Lung (tissue), 12 donors: ENCODE measurements around the gene SAMM50. TPM values are rescaled to one million over a fixed set of nuclear protein-coding genes. Genes with fewer than 3 reads are reported as not detected.

Source experiments
- ATAC-seq: fragments of 200-7000 bp; cut with Tn5 transposase; one replicate; pipeline ENCODE4 v1.9.1; 2020; ENCODE audit warnings: moderate number of reproducible peaks; ENCODE audit not compliant: insufficient read depth, low FRiP score
- DNase-seq, 3 donors: peaks; one replicate each; pipeline ENCODE4 v3.0.0-alpha.2; 2013 to 2017
- H3K27ac ChIP-seq, 2 donors: one replicate each; pipeline ENCODE4 v1.5.1; 2013; ENCODE audit warnings: mild to moderate bottlenecking in 2 of 2, moderate library complexity in 2 of 2, control low read depth in 1 of 2, inconsistent platforms in 1 of 2, low read depth in 1 of 2, low read length in 1 of 2
- H3K27me3 ChIP-seq, 3 donors: one replicate each; pipeline ENCODE4 v1.5.1; 2013; ENCODE audit warnings: low read length in 2 of 3; ENCODE audit not compliant: control insufficient read depth in 3 of 3, insufficient read depth in 3 of 3
- H3K36me3 ChIP-seq, 4 donors: one replicate each; pipeline ENCODE4 v1.5.1; 2013; ENCODE audit warnings: low read length in 4 of 4, mild to moderate bottlenecking in 1 of 4, moderate library complexity in 1 of 4; ENCODE audit not compliant: control insufficient read depth in 4 of 4, insufficient read depth in 4 of 4
- H3K4me1 ChIP-seq, 5 donors: one replicate each; pipeline ENCODE4 v1.5.1; 2013; ENCODE audit warnings: low read length in 5 of 5, mild to moderate bottlenecking in 2 of 5, moderate library complexity in 1 of 5; ENCODE audit not compliant: control insufficient read depth in 5 of 5, insufficient read depth in 5 of 5
- H3K4me3 ChIP-seq: one replicate; pipeline ENCODE4 v1.5.1; 2013; ENCODE audit warnings: mild to moderate bottlenecking, control low read depth, moderate library complexity
- H3K9ac ChIP-seq, 2 donors: one replicate each; pipeline ENCODE4 v1.5.1; 2013; ENCODE audit warnings: low read length in 2 of 2, control low read depth in 1 of 2; ENCODE audit not compliant: insufficient read depth in 1 of 2
- H3K9me3 ChIP-seq, 4 donors: one replicate each; pipeline ENCODE4 v1.5.1; 2013; ENCODE audit warnings: low read length in 3 of 4, mild to moderate bottlenecking in 1 of 4, moderate library complexity in 1 of 4; ENCODE audit not compliant: control insufficient read depth in 4 of 4, insufficient read depth in 3 of 4
- WGBS, 2 donors: extraction: QIAGEN DNeasy Blood & Tissue Kit; methylation state at CpG; one replicate each; pipeline ENCODE4 v1.1.7; 2013; 5-methylcytosine and 5-hydroxymethylcytosine counted together
- polyA plus RNA-seq, 2 donors: library from polyadenylated mRNA; stranded (reverse); fragments of 200-250 nt; gene quantifications; one replicate each; pipeline ENCODE4 v1.2.1, GENCODE V29; 2013
- total RNA-seq, 2 donors: library from RNA; depleted of rRNA in 1 of 2; stranded (reverse); fragments of >200 nt in 1 of 2; gene quantifications; one replicate each; pipeline ENCODE4 v1.2.1, GENCODE V29; 2014 to 2021
- TF ChIP-seq, protein P1 (sequence below): IDR thresholded peaks from 2 replicates; pipeline ENCODE4 v1.5.1; 2012; ENCODE audit warnings: mild to moderate bottlenecking; ENCODE audit errors: control extremely low read depth, extremely low read depth
- donor health status: control.
- donor health status: control.
- donor health status: Bipolar disorder and iron deficiency.
- donor health status: healthy.
- donor health status: DM: yes; HTN: yes; CAD: no.

Gene SAMM50
- total and polyA plus RNA-seq, 4 donors = 11.2 to 35.9 (median 30.5) TPM

DNA sequence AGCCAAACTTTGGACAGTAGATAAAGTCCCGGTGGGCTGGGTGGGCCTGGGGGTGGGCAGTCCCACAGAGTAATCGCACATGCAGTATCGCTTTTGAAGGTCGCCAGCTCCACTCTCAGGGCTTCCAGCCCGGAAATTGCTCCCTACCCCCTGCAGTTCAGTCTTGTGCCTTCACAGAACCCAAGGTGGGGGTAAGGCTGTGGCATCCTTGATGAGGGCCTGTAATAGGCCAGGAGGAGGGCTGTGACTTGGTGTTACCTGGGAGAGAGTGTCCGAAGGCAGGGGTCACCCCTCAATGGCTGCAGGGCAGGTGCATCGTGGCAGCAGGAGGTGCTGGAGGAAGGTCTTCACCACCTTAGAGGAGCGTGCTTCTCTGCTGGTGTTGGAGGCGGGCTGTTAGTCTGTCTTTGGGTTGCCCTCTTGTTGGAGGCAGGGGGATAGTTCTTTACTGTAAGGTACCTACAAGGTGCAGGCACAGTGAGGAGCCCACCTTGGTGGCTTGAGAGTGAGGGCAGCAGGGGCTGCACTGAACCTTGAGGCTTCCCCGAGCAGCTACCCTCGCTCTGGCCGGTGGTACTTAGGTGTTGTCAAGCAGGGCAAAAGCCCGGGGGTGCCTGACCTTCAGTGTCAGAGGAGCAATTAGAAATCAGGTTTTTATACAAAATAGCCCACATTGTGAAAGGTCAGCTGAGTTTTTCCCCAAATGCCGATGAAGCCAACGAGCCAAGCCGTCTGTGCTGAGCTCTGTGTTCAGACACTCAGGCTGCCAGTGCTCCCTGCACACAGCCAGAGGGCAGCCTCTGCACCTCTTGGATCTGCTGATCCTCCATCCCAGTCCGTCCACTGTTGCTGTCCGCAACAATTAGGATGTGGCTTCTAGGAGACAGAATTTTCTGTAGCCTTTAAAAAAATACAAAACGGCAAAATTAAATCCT, 21.9 kb downstream of the SAMM50 start:
- Histone ChIP-seq H3K27me3 (no peaks in the 10 kb centered on the region), H3K4me1 (no peaks in the 10 kb centered on the region), H3K27ac (no peak overlapping the region), H3K36me3 (peaks cover 28 to 71% (median 41%) of the 10 kb centered on the region in 4 donors), H3K4me3 (no peak overlapping the region), H3K9ac (no peak overlapping the region), H3K9me3 (no peaks in the 10 kb centered on the region)
- ATAC-seq = no peak
- WGBS, 2 donors = 92 to 93% methylated on average over 19 of the region's 19 CpGs
- TF ChIP-seq, protein P1, sequence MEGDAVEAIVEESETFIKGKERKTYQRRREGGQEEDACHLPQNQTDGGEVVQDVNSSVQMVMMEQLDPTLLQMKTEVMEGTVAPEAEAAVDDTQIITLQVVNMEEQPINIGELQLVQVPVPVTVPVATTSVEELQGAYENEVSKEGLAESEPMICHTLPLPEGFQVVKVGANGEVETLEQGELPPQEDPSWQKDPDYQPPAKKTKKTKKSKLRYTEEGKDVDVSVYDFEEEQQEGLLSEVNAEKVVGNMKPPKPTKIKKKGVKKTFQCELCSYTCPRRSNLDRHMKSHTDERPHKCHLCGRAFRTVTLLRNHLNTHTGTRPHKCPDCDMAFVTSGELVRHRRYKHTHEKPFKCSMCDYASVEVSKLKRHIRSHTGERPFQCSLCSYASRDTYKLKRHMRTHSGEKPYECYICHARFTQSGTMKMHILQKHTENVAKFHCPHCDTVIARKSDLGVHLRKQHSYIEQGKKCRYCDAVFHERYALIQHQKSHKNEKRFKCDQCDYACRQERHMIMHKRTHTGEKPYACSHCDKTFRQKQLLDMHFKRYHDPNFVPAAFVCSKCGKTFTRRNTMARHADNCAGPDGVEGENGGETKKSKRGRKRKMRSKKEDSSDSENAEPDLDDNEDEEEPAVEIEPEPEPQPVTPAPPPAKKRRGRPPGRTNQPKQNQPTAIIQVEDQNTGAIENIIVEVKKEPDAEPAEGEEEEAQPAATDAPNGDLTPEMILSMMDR = no peak
- DNase-seq = no peak

DNA sequence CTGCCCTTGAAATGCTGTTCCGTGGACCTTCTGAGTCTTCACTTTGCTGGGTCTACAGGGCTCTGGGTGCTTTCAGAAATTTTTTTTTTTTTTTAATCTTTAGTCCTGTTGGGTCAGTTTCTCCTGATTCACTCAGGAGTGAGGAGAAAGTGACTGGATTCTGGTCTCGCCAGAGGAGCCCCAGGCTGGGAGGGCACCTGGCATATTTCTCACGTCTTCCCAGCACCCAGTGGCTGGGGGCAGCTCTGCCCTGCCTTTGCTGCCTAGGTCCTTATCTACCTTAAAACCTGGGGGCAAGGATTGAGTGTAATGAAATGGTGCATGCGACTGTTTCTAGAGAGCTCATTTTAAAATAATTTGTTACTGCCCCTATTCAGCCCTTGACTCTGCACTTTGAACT, 23.3 kb downstream of the SAMM50 start:
- no peak overlapping the region for H3K27ac ChIP-seq
- peaks cover 25 to 64% (median 35%) of the 10 kb centered on the region in 4 donors for H3K36me3 ChIP-seq
- H3K9me3 ChIP-seq = no peaks in the 10 kb centered on the region
- ATAC-seq (no peak), DNase-seq (no peak)
- TF ChIP-seq, protein P1 = no peak
- H3K4me1 ChIP-seq = no peaks in the 10 kb centered on the region
- no peak overlapping the region for H3K4me3 ChIP-seq
- no peak overlapping the region for H3K9ac ChIP-seq
- no peaks in the 10 kb centered on the region for H3K27me3 ChIP-seq
- WGBS, 2 donors = 93 to 95% methylated on average over 4 of the region's 4 CpGs

DNA sequence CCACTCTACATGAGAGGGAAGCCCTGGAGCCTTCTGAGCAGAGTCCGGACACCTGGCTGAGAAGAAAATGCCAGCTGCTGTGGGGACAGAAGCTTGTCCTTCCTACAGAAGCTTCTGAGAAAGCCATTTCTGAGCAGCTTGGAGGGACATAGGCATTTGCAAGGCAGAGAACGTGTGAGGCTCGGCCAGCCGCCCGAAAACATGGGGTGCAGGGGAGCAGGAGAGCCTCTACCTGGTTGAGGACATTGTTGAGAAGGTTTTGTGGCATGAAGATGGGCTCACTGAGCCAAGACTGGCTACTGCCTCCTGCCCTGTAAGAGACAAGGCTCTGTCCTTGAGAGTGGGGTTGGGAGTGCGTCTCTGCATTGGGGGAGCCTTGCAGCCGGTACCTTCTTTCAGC, 25.3 kb downstream of the SAMM50 start:
- 95 to 98% methylated on average over 7 of the region's 7 CpGs for WGBS, 2 donors
- Histone ChIP-seq H3K27ac (no peak overlapping the region), H3K4me1 (no peaks in the 10 kb centered on the region), H3K9me3 (no peaks in the 10 kb centered on the region), H3K4me3 (no peak overlapping the region), H3K9ac (no peak overlapping the region), H3K36me3 (peaks cover 23 to 58% (median 37%) of the 10 kb centered on the region in 4 donors), H3K27me3 (no peaks in the 10 kb centered on the region)
- no peak for DNase-seq
- TF ChIP-seq, protein P1 = no peak
- no peak for ATAC-seq
